ENCODE measurements around the gene MARCHF10.

- TF ChIP-seq CTCF (conservative IDR thresholded peaks at IDR 0.05) (no peak), EZH2 (IDR thresholded peaks at IDR 0.05; ENCODE audit: low read depth) (no peak)
Measured at GRCh38 chr17:62658136-62658920, 149.8 kb downstream of the MARCHF10 start.
